NB4 (cell line): ENCODE results near the gene GPR176.

Experiments used
- DNase-seq: peaks from one replicate; pipeline ENCODE4 v3.0.0; 2010; ENCODE audit warnings: low read depth
- H3K4me3 ChIP-seq: one replicate; pipeline ENCODE4 v1.5.1; 2011; ENCODE audit warnings: mild to moderate bottlenecking, low read depth, low read length, moderate library complexity
- CTCF ChIP-seq: IDR thresholded peaks from one replicate; pipeline ENCODE4 v1.5.1; 2012; ENCODE audit warnings: low read depth, low read length
- MAX ChIP-seq: IDR thresholded peaks from 2 replicates; pipeline ENCODE4 v1.6.1; 2011; ENCODE audit warnings: low read depth, low read length
- MYC ChIP-seq: IDR thresholded peaks from 2 replicates; pipeline ENCODE4 v1.6.1; 2011; ENCODE audit warnings: low read depth, low read length
- POLR2A ChIP-seq: IDR thresholded peaks from 2 replicates; pipeline ENCODE4 v1.6.1; 2011; ENCODE audit warnings: mild to moderate bottlenecking; ENCODE audit not compliant: insufficient read length; ENCODE audit errors: extremely low read depth

Gene GPR176

GRCh38 chr15:39860200-39860599 is 59.9 kb downstream of the GPR176 start:
- TF ChIP-seq CTCF = no peak
- TF ChIP-seq POLR2A = no peak
- no peak for TF ChIP-seq MAX
- no peak for TF ChIP-seq MYC
- no peak for DNase-seq
- H3K4me3 ChIP-seq = no peak overlapping the region

- DNase-seq = no peak
- H3K4me3 ChIP-seq = no peak overlapping the region
- TF ChIP-seq CTCF = no peak
- TF ChIP-seq MYC = no peak
- TF ChIP-seq MAX = no peak
- no peak for TF ChIP-seq POLR2A
These were observed 60.4 kb downstream of the GPR176 start for GRCh38 chr15:39859636-39860035.

- H3K4me3 ChIP-seq = no peak overlapping the region
- TF ChIP-seq MYC = no peak
- no peak for TF ChIP-seq POLR2A
- no peak for TF ChIP-seq MAX
- no peak for TF ChIP-seq CTCF
- DNase-seq = no peak
These were observed 62.9 kb downstream of the GPR176 start for GRCh38 chr15:39857132-39857531.

- no peak for DNase-seq
- TF ChIP-seq CTCF = no peak
- TF ChIP-seq POLR2A = no peak
- TF ChIP-seq MYC = no peak
- TF ChIP-seq MAX = no peak
- no peak overlapping the region for H3K4me3 ChIP-seq
These were observed 63.7 kb downstream of the GPR176 start for GRCh38 chr15:39856357-39856756.

- H3K4me3 ChIP-seq = no peak overlapping the region
- DNase-seq = no peak
- TF ChIP-seq POLR2A (no peak), CTCF (no peak), MAX (no peak), MYC (no peak)
These were observed 64.7 kb downstream of the GPR176 start for GRCh38 chr15:39855400-39855799.

GRCh38 chr15:39854161-39854560 is 65.9 kb downstream of the GPR176 start:
- TF ChIP-seq CTCF (no peak), POLR2A (no peak), MAX (no peak), MYC (no peak)
- H3K4me3 ChIP-seq = no peak overlapping the region
- no peak for DNase-seq
